ENCODE measurements around the gene PIAS4.

DNA sequence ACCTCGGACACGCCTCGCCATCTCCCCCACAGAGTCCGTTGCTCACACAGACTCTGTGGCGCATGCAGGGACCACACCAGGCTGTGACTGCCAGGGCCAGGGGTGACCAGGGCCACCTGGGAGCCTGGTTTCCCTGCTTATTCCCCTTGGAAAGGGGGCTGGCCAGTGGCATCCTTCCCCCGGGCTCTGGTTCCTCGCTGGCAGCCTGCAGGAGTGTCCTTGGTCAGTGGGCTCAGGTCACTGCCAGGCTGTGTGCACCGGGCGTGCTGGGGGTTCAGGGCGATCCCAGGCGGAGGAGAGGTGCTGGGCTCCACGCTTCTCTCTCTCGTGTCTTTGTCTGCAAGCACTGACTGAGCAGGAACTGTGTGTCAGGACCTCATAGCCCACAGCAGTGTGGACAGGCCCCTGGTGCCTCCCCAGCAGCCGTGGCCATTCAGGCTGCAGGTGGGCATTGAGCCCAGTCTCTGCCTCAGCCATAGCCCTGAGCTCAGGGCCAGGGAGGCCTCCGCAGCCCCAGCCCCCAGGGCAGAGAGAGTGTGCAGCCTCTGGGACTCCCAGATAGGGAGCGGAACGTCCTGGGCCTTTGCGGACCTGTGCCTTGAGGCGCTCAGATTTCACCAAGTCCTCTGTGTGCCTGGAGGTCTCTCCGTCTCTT is 6.5 kb downstream of the PIAS4 start:
- no peak for TF ChIP-seq GATA2 (IDR thresholded peaks at IDR 0.05; ENCODE audit: low read depth, low read length)
- no peak for TF ChIP-seq GATA3 (IDR thresholded peaks at IDR 0.05; ENCODE audit: low read depth, low read length)
